ENCODE results near the gene N4BP3. TPM values are rescaled to one million over a fixed set of nuclear protein-coding genes. Genes with fewer than 3 reads are reported as not detected.

Gene N4BP3
- total and polyA plus RNA-seq, 5 experiments from 2014 or later: 1.6 to 7.2 (median 5.5) TPM

GRCh38 chr5:178115814-178116142, 2.4 kb downstream of the N4BP3 start:
- Mint-ChIP-seq H3K9me3 (no peaks in the 10 kb centered on the region), H3K27ac (peak overlapping the region; percentile 70 to 98 (median 96)), H3K36me3 (peaks cover 0 to 1% (median 0%) of the 10 kb centered on the region in 3 donors), H3K4me3 (peak overlapping the region; percentile 85 to 98 (median 94)), H3K4me1 (peaks cover 23 to 63% (median 57%) of the 10 kb centered on the region in 4 donors), H3K27me3 (no peaks in the 10 kb centered on the region)
- ATAC-seq (no peak), DNase-seq (peak in 2 of 10 donors; percentile 28 to 41)
- POLR2A ChIA-PET: interaction anchor here (0.5 to 3.7 kb wide), 12 partner anchors 9 to 689 kb away, joined by 3 to 37 read pairs (median 6); partner anchors contain the start of genes GRK6, HNRNPAB, NHP2 and RMND5B

DNA sequence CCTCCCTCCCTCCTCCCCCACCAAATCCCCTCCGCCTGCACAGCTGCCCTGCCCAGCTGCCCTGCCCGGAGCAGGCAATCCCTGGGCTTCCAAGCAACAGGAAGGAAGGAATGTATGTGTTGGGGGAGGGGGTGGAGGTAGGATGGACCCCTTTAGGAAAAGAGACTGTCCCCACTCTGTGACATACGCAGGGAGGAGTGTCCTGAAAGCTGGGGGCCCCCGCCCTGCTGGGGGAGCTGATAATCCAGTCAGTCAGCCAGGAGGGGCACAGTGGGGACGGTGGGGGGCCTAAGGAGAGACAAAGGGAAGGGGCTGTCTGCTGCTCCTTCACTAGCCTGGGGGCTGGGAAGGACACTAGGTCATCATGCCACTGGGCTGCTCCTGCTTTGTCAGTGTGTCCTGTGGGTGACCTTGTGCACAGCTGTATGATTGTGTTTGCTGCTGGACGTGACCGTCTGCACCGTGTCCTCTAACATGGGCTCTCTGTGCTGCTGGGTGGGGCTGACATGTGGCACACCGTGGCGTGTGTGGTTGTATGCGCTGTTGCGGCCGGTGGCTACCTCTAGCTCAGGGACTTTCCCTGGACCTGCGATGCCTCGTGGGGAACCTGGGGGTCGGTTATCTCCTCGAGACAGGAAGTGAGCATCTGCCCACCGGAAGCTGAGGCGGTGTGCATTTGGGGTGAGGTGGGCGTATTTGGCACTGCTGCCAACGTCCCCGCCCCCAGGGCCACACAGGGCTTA, 3.0 kb downstream of the N4BP3 start:
- Mint-ChIP-seq H3K4me1 (peaks cover 25 to 66% (median 61%) of the 10 kb centered on the region in 4 donors), H3K4me3 (peak overlapping the region; percentile 85 to 98 (median 94)), H3K27ac (peak overlapping the region; percentile 83 to 98 (median 96)), H3K36me3 (peaks cover 0 to 6% (median 0%) of the 10 kb centered on the region in 3 donors), H3K27me3 (no peaks in the 10 kb centered on the region), H3K9me3 (no peaks in the 10 kb centered on the region)
- POLR2A ChIA-PET: interaction anchor here (0.5 to 3.7 kb wide), 7 partner anchors 10 to 88 kb away, joined by 3 to 37 read pairs (median 8); partner anchors contain the start of genes HNRNPAB, NHP2 and RMND5B
- ATAC-seq: peak; percentile 61 to 75
- peak; percentile 68 to 92 (median 86) for DNase-seq

DNA sequence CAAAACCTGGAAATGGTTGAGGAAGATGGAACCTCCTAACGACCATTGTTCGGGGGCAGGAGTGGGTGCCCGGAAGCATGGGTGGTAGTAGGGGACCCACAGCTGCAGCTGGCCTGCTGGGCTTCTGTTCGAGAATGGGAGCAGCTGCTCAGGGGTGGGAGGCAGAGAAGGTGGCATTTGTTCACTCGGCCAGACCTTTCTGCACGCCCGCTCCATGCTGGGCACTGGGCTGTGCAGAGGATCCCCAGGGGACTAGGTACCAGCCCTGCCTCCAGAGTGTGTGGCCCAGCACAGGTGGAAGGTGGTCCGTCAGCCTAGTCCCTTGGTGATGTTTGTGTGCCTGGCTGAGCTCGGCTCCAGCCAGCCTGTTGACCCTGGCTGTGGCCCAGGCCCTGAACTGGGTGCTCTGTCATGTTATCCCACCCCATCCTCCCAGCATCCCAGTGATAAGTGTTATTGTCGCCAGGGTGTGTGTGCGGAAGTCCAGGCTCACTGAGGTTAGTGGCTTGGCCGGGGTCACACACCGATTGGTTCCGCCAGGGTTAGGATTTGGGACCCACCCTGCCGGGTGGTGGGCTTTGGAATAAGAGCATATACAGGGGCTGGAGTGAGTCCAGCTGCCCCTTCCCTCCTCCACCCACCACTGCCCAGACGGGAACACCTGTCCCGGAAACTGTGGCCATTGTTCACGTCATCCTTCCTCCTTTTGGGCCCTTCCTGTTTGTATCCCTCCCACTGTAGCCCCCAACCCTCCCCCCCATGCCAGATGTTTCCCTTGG, 4.8 kb downstream of the N4BP3 start:
- peaks cover 24 to 73% (median 68%) of the 10 kb centered on the region in 4 donors for H3K4me1 Mint-ChIP-seq
- H3K9me3 Mint-ChIP-seq: no peaks in the 10 kb centered on the region
- no peaks in the 10 kb centered on the region for H3K27me3 Mint-ChIP-seq
- peaks cover 0 to 13% (median 0%) of the 10 kb centered on the region in 3 donors for H3K36me3 Mint-ChIP-seq
- H3K4me3 Mint-ChIP-seq: peak overlapping the region in 8 of 10 donors; percentile 22 to 62 (median 47)
- DNase-seq (no peak), ATAC-seq (no peak)
- H3K27ac Mint-ChIP-seq: peak overlapping the region in 5 of 10 donors; percentile 35 to 88 (median 79)
- POLR2A ChIA-PET: interaction anchor here (0.6 to 3.1 kb wide), 5 partner anchors 8 to 45 kb away, joined by 3 to 22 read pairs (median 5); no protein-coding TSS in a partner anchor

GRCh38 chr5:178119915-178120606, 6.7 kb downstream of the N4BP3 start:
- H3K9me3 Mint-ChIP-seq: no peaks in the 10 kb centered on the region
- no peak for DNase-seq
- POLR2A ChIA-PET: interaction anchor here (0.6 to 2.8 kb wide), 10 partner anchors 9 to 44 kb away, joined by 5 to 12 read pairs (median 6); partner anchors contain the start of genes NHP2 and RMND5B
- H3K36me3 Mint-ChIP-seq: peaks cover 0 to 22% (median 0%) of the 10 kb centered on the region in 3 donors
- peaks cover 24 to 84% (median 71%) of the 10 kb centered on the region in 4 donors for H3K4me1 Mint-ChIP-seq
- peak overlapping the region in 3 of 10 donors; percentile 14 to 61 (median 30) for H3K27ac Mint-ChIP-seq
- no peak for ATAC-seq
- H3K4me3 Mint-ChIP-seq: peak overlapping the region in 1 of 10 donors; percentile 73
- no peaks in the 10 kb centered on the region for H3K27me3 Mint-ChIP-seq

- H3K27me3 Mint-ChIP-seq: no peaks in the 10 kb centered on the region
- peaks cover 0 to 22% (median 0%) of the 10 kb centered on the region in 3 donors for H3K36me3 Mint-ChIP-seq
- peak overlapping the region; percentile 30 to 95 (median 83) for H3K27ac Mint-ChIP-seq
- ATAC-seq (peak; percentile 70 to 82), DNase-seq (peak; percentile 73 to 95 (median 86))
- H3K4me1 Mint-ChIP-seq: peaks cover 22 to 80% (median 69%) of the 10 kb centered on the region in 4 donors
- POLR2A ChIA-PET: interaction anchor here (0.6 to 2.8 kb wide), 16 partner anchors 9 to 689 kb away, joined by 3 to 12 read pairs (median 6); partner anchors contain the start of genes HNRNPAB, NHP2 and RMND5B
- H3K4me3 Mint-ChIP-seq: peak overlapping the region; percentile 58 to 83 (median 72)
- no peaks in the 10 kb centered on the region for H3K9me3 Mint-ChIP-seq
Measured at GRCh38 chr5:178120607-178121357, 7.5 kb downstream of the N4BP3 start.

DNA sequence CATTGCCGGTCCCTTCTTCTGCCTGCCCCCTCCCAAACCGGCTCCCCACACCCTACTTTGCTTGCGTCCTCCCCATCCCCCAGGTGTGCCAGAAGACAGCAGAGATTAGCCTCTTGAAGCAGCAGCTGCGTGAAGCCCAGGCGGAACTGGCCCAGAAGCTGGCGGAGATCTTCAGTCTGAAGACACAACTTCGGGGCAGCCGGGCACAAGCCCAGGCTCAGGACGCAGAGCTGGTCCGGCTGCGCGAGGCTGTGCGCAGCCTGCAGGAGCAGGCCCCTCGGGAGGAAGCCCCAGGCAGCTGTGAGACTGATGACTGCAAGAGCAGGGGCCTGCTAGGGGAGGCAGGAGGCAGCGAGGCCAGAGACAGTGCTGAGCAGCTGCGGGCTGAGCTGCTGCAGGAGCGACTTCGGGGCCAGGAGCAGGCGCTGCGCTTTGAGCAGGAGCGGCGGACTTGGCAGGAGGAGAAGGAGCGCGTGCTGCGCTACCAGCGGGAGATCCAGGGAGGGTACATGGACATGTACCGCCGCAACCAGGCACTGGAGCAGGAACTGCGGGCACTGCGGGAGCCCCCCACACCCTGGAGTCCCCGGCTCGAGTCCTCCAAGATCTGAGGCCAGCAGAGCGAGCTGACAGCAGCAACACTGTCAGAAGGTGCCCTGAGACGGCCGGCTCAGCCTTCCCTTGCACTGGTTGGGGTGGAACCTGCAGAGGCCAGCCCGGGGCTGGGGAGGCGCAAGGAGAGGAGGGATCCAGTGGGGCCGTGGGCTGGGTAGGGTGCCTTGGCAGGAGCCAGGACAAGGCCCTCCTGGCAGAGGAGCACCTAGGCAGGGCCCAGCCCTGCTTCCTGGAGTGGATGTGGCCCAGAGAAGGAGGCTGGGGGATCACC, 8.3 kb downstream of the N4BP3 start:
- DNase-seq (no peak), ATAC-seq (no peak)
- no peaks in the 10 kb centered on the region for H3K9me3 Mint-ChIP-seq
- POLR2A ChIA-PET: interaction anchor here (0.6 to 2.8 kb wide), 15 partner anchors 8 to 690 kb away, joined by 3 to 12 read pairs (median 7); partner anchors contain the start of genes HNRNPAB, NHP2 and RMND5B
- H3K4me1 Mint-ChIP-seq: peaks cover 21 to 79% (median 63%) of the 10 kb centered on the region in 4 donors
- no peaks in the 10 kb centered on the region for H3K27me3 Mint-ChIP-seq
- H3K36me3 Mint-ChIP-seq: peaks cover 0 to 25% (median 0%) of the 10 kb centered on the region in 3 donors
- H3K4me3 Mint-ChIP-seq: peak overlapping the region; percentile 58 to 83 (median 72)
- peak overlapping the region; percentile 30 to 95 (median 74) for H3K27ac Mint-ChIP-seq

DNA sequence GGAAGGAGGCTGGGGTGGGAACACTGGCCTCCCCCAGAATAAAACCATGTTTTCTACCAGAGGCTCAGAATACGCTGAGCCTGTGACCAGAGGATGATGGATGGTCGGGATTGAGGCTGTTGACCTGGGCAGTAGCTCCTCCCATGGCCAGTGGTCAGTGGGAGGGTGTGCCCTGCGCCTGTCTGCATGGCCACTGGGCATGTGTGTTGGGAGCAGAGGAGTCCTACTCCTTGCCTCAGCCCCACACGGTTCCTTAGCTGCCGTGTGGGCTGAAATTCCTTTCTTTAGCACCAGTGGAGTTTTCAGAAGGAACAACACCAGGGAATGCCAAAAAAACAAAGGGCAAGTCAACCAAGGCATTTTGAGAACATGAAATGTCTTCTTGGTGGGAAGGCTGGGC, 9.0 kb downstream of the N4BP3 start:
- Mint-ChIP-seq H3K9me3 (no peaks in the 10 kb centered on the region), H3K27me3 (no peaks in the 10 kb centered on the region), H3K27ac (peak overlapping the region in 3 of 10 donors; percentile 40 to 65 (median 47)), H3K4me3 (peak overlapping the region in 2 of 10 donors; percentile 18 to 73), H3K4me1 (peaks cover 20 to 81% (median 60%) of the 10 kb centered on the region in 4 donors), H3K36me3 (peaks cover 0 to 25% (median 0%) of the 10 kb centered on the region in 3 donors)
- ATAC-seq: no peak
- POLR2A ChIA-PET: interaction anchor here (1.6 to 2.2 kb wide), 4 partner anchors 8 to 24 kb away, joined by 3 to 8 read pairs (median 6); partner anchors contain the start of genes N4BP3 and RMND5B
- no peak for DNase-seq

- Mint-ChIP-seq H3K9me3 (no peaks in the 10 kb centered on the region), H3K27me3 (no peaks in the 10 kb centered on the region), H3K4me1 (peaks cover 20 to 79% (median 56%) of the 10 kb centered on the region in 4 donors), H3K4me3 (peak overlapping the region in 3 of 10 donors; percentile 33 to 65 (median 58)), H3K36me3 (peaks cover 0 to 25% (median 0%) of the 10 kb centered on the region in 3 donors), H3K27ac (peak overlapping the region in 8 of 10 donors; percentile 16 to 79 (median 61))
- POLR2A ChIA-PET: interaction anchor here (0.7 to 2.2 kb wide), 6 partner anchors 8 to 83 kb away, joined by 3 to 8 read pairs (median 5); partner anchors contain the start of genes N4BP3, NHP2 and RMND5B
- ATAC-seq (no peak), DNase-seq (no peak)
Measured at GRCh38 chr5:178123094-178123965, 10.0 kb downstream of the N4BP3 start.

DNA sequence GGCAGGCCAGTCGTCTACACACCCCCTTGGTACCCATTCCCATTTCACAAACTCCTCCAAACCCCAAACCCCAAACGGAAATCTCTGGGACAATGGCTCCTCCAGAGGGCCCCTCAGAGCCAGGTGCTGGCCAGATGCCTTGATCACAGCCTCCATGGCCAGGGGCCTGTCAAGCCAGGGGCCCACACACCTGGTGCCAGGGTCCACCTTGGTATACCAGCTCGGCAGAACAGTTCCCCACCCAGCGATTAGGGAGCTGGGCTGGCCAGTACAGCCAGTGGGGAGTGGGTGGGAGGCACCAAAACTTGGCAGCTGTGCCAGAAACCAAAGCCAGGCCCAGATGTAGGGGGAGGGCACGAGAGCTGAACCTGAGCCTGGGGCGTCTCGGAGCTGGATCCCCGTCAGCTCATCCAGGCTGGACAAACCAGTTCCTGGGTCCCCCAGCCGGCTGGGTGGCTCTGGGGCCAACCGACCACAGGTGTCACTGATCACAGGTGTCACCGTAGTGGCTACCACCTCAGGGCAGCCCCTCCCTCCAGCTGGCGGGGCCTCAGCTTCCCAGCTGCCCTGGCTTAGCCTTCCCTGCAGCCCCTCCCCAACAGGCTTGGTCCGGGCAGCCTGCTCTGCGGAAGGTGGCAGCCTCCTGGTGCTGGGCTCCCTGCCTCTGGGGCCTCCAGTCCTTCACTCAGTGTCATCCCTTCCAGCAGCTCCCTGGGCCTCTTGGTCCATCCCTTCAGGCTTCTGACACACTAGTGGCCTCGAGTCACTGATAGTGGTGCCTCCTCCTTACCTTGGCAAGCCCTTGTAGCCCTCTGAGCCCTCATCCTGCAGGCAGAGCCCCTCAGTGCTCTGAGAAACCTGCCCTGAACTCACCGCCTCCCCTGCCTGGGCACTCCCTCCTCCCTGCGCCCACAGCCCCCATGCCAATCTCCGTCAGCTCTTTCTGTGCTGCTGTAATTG, 10.9 kb downstream of the N4BP3 start:
- Mint-ChIP-seq H3K36me3 (peaks cover 0 to 25% (median 0%) of the 10 kb centered on the region in 3 donors), H3K27ac (peak overlapping the region in 6 of 10 donors; percentile 40 to 71 (median 61)), H3K4me1 (peaks cover 17 to 71% (median 49%) of the 10 kb centered on the region in 4 donors), H3K9me3 (no peaks in the 10 kb centered on the region), H3K27me3 (no peaks in the 10 kb centered on the region), H3K4me3 (no peak overlapping the region)
- POLR2A ChIA-PET: interaction anchor here (0.7 to 2.2 kb wide), 6 partner anchors 9 to 82 kb away, joined by 3 to 7 read pairs (median 5); partner anchors contain the start of genes N4BP3 and NHP2
- DNase-seq: no peak
- no peak for ATAC-seq

Data from naive thymus-derived CD8-positive, alpha-beta T cell (primary cell).